Fibroblast of skin of left quadriceps (primary cell): ENCODE data around the gene MTG2.

Experiments
- DNase-seq, 2 experiments: peaks; one replicate each; pipeline ENCODE4 v3.0.0-alpha.2; 2013; ENCODE audit warnings: low read depth in 2 of 2

Gene MTG2

GRCh38 chr20:62246872-62247652, 64.2 kb downstream of the MTG2 start:
- no peak for DNase-seq

GRCh38 chr20:62248890-62249560, 66.2 kb downstream of the MTG2 start:
- no peak for DNase-seq

DNA sequence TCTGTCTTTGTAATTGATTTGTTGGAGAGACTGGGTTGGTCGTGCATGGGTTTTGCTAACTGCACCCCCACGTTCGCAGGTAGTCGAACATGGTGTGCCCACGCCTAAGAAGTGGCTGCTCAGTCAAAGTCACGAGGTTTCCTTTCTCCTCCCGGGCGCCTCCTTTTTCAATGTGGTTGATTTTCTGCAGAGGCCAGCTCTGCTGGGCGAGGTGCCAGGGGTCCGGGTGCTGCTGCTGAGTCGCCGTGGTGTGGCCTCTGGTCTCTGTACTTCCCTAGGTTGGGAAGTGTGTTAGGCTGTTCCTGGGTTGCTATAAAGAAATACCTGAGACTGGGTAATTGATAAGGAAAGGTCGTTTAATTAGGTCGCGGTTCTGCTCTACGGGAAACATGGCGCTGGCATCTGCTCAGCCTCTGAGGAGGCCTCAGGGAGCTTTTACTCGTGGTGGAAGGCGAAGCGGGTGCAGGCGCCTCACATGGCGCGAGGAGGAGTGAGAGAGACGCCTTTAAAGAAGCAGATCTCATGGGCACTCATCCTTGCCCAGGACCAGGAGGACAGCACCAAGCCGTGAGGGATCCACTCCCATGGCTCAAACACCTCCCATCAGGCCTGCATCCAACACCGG, 69.6 kb downstream of the MTG2 start:
- DNase-seq = no peak
